Mucosa of descending colon (tissue), 3 donors: ENCODE results near the gene PCOLCE2. TPM values are rescaled to one million over a fixed set of nuclear protein-coding genes. Genes with fewer than 3 reads are reported as not detected.
A peak's percentile ranks its signal among the peaks of the same experiment; 100 is the strongest.

Experiments
- ATAC-seq: fragments of 200-7000 bp; cut with Tn5 transposase; one replicate; pipeline ENCODE4 v1.9.1; 2020; ENCODE audit warnings: mild to moderate bottlenecking, moderate library complexity
- DNase-seq, 3 donors: peaks; one replicate each; pipeline ENCODE4 v3.0.0-alpha.2; 2020
- H3K36me3 ChIP-seq: fragments of 200-600 bp; one replicate; pipeline ENCODE4 v1.8.0; 2021; ENCODE audit warnings: low read depth, mild to moderate bottlenecking
- H3K4me1 ChIP-seq: fragments of 200-600 bp; one replicate; pipeline ENCODE4 v1.8.0; 2021; ENCODE audit warnings: low read depth, mild to moderate bottlenecking
- H3K4me3 ChIP-seq: fragments of 200-600 bp; one replicate; pipeline ENCODE4 v1.8.0; 2021; ENCODE audit warnings: mild to moderate bottlenecking
- H3K9me3 ChIP-seq: fragments of 200-600 bp; one replicate; pipeline ENCODE4 v1.8.0; 2021; ENCODE audit warnings: mild to moderate bottlenecking
- intact Hi-C, 2 donors: fragments of 100-400 bp; cut with DNase I in 1 of 2; cut with micrococcal nuclease in 1 of 2; formaldehyde crosslinking; loops; one replicate each; pipeline versions ENCODE4 v1.11.0 to v1.11.1; 2022; cut with DNase I, micrococcal nuclease
- total RNA-seq, 3 donors: library from RNA; stranded (reverse); fragmentation: NEBNext Ultra II Directional in 2 of 3; extraction: Animal tissue kit (Norgen Biotek cat#: 25700) in 2 of 3; gene quantifications; one replicate each; pipeline versions ENCODE4 v1.2.1 to v1.2.4, GENCODE V29; 2021 to 2023
- TF ChIP-seq, protein P1 (sequence below): fragments of 200-600 bp; IDR thresholded peaks from one replicate; pipeline ENCODE4 v1.8.0; 2022; ENCODE audit warnings: antibody characterized with exemption, mild to moderate bottlenecking
- donor health status: DM: no; HTN: no; CAD: no; lungs with moderate emphysema.
- donor health status: DM: no; HTN: no; CAD: no.
- donor health status: DM: no; HTN: yes; CAD: no.

PCOLCE2 gene
- total RNA-seq, 3 donors from 2014 or later = 1.5 to 8.4 (median 2.3) TPM

DNA sequence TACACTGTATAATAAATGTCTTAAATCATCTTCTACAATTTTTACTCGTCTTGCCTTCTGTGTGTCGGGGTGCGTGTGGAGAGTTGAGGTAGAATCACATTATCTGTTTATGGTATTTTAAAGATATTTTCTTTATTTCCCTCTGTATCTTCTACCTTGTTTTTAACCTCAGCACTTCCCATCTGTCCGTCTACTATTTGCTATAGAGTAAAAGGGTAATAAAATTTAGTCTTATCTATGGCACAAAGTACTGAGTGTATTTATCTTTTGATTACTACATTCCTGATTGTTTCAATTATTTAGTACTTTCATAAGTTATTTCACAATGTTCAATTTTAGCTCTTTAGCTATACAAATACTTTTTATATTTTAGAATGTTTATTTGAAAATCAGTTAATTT, 102.9 kb downstream of the PCOLCE2 start:
- DNase-seq (no peak), ATAC-seq (peak; percentile 37)
- H3K9me3 ChIP-seq = no peaks in the 10 kb centered on the region
- no peak overlapping the region for H3K4me3 ChIP-seq
- H3K4me1 ChIP-seq = no peaks in the 10 kb centered on the region
- H3K36me3 ChIP-seq = no peaks in the 10 kb centered on the region
- TF ChIP-seq, protein P1, sequence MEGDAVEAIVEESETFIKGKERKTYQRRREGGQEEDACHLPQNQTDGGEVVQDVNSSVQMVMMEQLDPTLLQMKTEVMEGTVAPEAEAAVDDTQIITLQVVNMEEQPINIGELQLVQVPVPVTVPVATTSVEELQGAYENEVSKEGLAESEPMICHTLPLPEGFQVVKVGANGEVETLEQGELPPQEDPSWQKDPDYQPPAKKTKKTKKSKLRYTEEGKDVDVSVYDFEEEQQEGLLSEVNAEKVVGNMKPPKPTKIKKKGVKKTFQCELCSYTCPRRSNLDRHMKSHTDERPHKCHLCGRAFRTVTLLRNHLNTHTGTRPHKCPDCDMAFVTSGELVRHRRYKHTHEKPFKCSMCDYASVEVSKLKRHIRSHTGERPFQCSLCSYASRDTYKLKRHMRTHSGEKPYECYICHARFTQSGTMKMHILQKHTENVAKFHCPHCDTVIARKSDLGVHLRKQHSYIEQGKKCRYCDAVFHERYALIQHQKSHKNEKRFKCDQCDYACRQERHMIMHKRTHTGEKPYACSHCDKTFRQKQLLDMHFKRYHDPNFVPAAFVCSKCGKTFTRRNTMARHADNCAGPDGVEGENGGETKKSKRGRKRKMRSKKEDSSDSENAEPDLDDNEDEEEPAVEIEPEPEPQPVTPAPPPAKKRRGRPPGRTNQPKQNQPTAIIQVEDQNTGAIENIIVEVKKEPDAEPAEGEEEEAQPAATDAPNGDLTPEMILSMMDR = no peak
- intact Hi-C loops = no loop called here

DNA sequence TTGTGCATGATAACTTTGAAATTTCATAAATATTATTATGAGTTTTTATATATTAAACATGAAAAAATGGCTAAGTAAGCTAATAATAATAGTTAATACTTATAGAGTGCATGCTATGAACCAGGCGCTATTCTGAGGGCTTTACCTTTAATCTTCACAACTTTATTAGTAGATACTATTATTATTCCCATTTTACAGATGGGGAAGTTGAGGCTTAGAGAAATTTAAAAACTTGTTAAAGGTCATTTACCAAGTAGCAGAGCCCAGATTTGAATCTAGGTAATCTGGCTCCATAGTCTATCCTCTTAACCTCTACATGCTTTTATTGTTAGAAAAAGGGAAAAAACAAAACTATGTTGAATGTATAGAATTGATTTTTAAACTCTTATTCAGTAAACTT, 104.7 kb downstream of the PCOLCE2 start:
- no peak for ATAC-seq
- intact Hi-C loops = no loop called here

DNA sequence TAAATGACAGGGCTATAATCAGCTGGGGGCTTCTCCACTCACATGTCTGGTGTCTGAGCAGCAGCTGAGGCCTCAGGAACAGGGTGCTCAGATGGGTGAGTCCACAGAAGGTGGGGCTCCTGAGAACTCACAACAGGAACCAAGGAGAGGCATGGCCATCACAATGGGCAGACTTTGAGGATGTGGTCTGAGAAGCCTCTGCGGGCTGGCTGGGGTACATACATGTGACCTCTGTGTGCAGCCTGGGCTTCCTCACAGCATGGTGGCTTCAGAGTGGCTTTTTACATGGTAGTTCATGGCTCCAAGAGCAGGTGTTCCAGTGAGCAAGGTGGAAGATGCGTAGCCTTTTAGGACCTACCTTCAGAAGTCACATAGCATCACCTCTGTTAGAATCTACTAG, 106.3 kb downstream of the PCOLCE2 start:
- Histone ChIP-seq H3K4me3 (no peak overlapping the region), H3K4me1 (no peaks in the 10 kb centered on the region), H3K9me3 (no peaks in the 10 kb centered on the region), H3K36me3 (no peaks in the 10 kb centered on the region)
- no peak for DNase-seq
- no peak for ATAC-seq
- intact Hi-C loops = no loop called here
- TF ChIP-seq, protein P1 = no peak

More for the DNA sequence above, 104.7 kb downstream of the PCOLCE2 start:
- no peak for DNase-seq
- TF ChIP-seq, protein P1 = no peak
- Histone ChIP-seq H3K4me1 (no peaks in the 10 kb centered on the region), H3K9me3 (no peaks in the 10 kb centered on the region), H3K36me3 (no peaks in the 10 kb centered on the region), H3K4me3 (no peak overlapping the region)

DNA sequence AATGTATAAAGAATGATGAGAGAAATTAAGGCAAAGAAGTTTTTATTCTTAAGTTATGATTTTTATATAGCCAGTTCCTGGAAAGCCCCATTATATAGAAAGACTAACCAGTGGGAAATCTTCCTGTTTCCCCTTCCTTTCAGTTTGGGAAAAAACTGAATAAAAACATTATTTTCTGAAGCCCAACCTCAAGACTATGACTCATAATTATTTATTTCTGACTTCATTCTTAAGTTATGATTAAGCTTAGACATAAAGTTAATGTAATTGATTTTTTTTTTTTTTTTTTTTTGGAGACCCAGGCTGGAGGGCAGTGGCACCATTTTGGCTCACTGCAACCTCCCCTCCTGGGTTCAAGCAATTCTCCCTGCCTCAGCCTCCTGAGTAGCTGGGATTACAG, 109.3 kb downstream of the PCOLCE2 start:
- no peak overlapping the region for H3K4me3 ChIP-seq
- intact Hi-C loops = no loop called here
- TF ChIP-seq, protein P1 = no peak
- no peaks in the 10 kb centered on the region for H3K4me1 ChIP-seq
- no peak for DNase-seq
- no peaks in the 10 kb centered on the region for H3K9me3 ChIP-seq
- no peaks in the 10 kb centered on the region for H3K36me3 ChIP-seq
- ATAC-seq = no peak

DNA sequence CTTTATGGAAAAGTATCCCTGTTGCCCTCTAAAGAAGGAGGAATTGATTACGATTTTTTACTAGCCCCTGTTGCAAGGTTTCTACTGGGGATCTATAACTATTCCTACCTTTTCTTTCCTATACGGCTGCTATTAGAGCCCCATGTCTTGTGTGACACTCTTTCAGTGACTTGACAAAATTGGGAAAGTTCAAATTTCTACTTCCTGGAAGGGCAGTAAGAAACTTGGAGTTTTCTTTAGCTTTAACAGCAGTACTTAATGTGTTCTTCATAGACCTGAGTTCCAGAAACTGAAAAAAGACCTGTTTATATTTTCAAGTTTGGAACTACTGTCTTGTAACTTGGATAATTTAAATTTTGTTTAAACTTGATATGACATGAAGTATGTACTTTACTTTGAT, 110.3 kb downstream of the PCOLCE2 start:
- no peak overlapping the region for H3K4me3 ChIP-seq
- no peaks in the 10 kb centered on the region for H3K9me3 ChIP-seq
- intact Hi-C loops = no loop called here
- H3K36me3 ChIP-seq = no peaks in the 10 kb centered on the region
- ATAC-seq = no peak
- no peaks in the 10 kb centered on the region for H3K4me1 ChIP-seq
- no peak for DNase-seq
- TF ChIP-seq, protein P1 = no peak

DNA sequence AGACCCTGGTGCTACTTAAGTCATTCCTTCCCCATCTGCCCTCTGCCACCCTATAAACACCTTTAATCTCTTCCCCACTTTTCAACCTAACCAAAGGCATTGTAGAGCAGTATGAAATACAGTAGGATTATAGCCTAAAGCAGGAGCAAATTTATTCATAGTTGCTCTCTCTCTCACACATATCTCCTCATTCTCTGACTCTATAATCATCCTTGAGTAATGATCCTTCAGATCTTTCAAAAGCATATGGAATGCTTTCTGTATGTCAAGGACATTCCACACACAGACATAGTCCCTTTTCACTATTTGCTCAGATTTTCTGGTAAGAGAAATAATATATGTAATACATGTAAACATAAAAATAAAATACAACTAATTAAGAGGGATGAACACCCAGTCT, 111.0 kb downstream of the PCOLCE2 start:
- intact Hi-C loops = no loop called here
- TF ChIP-seq, protein P1 = no peak
- Histone ChIP-seq H3K36me3 (no peaks in the 10 kb centered on the region), H3K4me3 (no peak overlapping the region), H3K4me1 (no peaks in the 10 kb centered on the region), H3K9me3 (no peaks in the 10 kb centered on the region)
- ATAC-seq = no peak
- no peak for DNase-seq
